MG63 (cell line): Measurements from ENCODE around the gene RSPO1. TPM values are rescaled to one million over a fixed set of nuclear protein-coding genes. Genes with fewer than 3 reads are reported as not detected.

ENCODE experiments used
- DNase-seq: peaks from one replicate; pipeline ENCODE4 v3.0.0-alpha.2; 2020
- H3K27me3 ChIP-seq: fragments of 250-450 bp; sonication (Bioruptor Pico); 2 replicates; pipeline ENCODE4 v1.5.1; 2020; ENCODE audit warnings: mild to moderate bottlenecking, moderate library complexity
- H3K36me3 ChIP-seq: fragments of 250-450 bp; sonication (Bioruptor Pico); 2 replicates; pipeline ENCODE4 v1.5.1; 2020; ENCODE audit warnings: mild to moderate bottlenecking, moderate library complexity
- H3K4me3 ChIP-seq: fragments of 250-450 bp; sonication (Bioruptor Pico); 2 replicates; pipeline ENCODE4 v1.5.1; 2020; ENCODE audit warnings: mild to moderate bottlenecking, moderate library complexity
- H3K9me3 ChIP-seq: fragments of 250-450 bp; sonication (Bioruptor Pico); 2 replicates; pipeline ENCODE4 v1.5.1; 2020; ENCODE audit warnings: mild to moderate bottlenecking, moderate library complexity
- total RNA-seq: library from RNA; depleted of rRNA; stranded (reverse); fragments of >200 nt; shearing (Covaris generic); gene quantifications from 2 replicates; pipeline ENCODE4 v1.2.3, GENCODE V29; 2014; ENCODE audit warnings: low replicate concordance

RSPO1 gene
- total RNA-seq, 1 experiment from 2014 or later = not detected

- Histone ChIP-seq H3K36me3 (no peaks in the 10 kb centered on the region), H3K4me3 (no peak overlapping the region), H3K27me3 (peaks cover 48% of the 10 kb centered on the region), H3K9me3 (no peaks in the 10 kb centered on the region)
- no peak for DNase-seq
These were observed 1.4 kb downstream of the RSPO1 start for GRCh38 chr1:37633040-37633937.

- Histone ChIP-seq H3K4me3 (no peak overlapping the region), H3K9me3 (no peaks in the 10 kb centered on the region), H3K27me3 (peaks cover 42% of the 10 kb centered on the region), H3K36me3 (no peaks in the 10 kb centered on the region)
- DNase-seq = no peak
These were observed 3.7 kb downstream of the RSPO1 start for GRCh38 chr1:37631036-37631435.

- Histone ChIP-seq H3K36me3 (no peaks in the 10 kb centered on the region), H3K27me3 (peaks cover 37% of the 10 kb centered on the region), H3K9me3 (no peaks in the 10 kb centered on the region), H3K4me3 (no peak overlapping the region)
- no peak for DNase-seq
These were observed 4.2 kb downstream of the RSPO1 start for GRCh38 chr1:37630426-37631028.

- DNase-seq = no peak
- Histone ChIP-seq H3K36me3 (no peaks in the 10 kb centered on the region), H3K4me3 (no peak overlapping the region), H3K27me3 (peaks cover 30% of the 10 kb centered on the region), H3K9me3 (no peaks in the 10 kb centered on the region)
These were observed 4.8 kb downstream of the RSPO1 start for GRCh38 chr1:37629726-37630425.

- Histone ChIP-seq H3K4me3 (no peak overlapping the region), H3K36me3 (no peaks in the 10 kb centered on the region), H3K27me3 (peaks cover 22% of the 10 kb centered on the region), H3K9me3 (no peaks in the 10 kb centered on the region)
- no peak for DNase-seq
These were observed 5.7 kb downstream of the RSPO1 start for GRCh38 chr1:37629008-37629407.

- Histone ChIP-seq H3K36me3 (no peaks in the 10 kb centered on the region), H3K9me3 (no peaks in the 10 kb centered on the region), H3K27me3 (peaks cover 12% of the 10 kb centered on the region), H3K4me3 (no peak overlapping the region)
- DNase-seq = no peak
These were observed 6.6 kb downstream of the RSPO1 start for GRCh38 chr1:37628026-37628556.

- no peak for DNase-seq
- H3K36me3 ChIP-seq = no peaks in the 10 kb centered on the region
- H3K9me3 ChIP-seq = no peaks in the 10 kb centered on the region
- no peak overlapping the region for H3K4me3 ChIP-seq
- H3K27me3 ChIP-seq = peaks cover 3% of the 10 kb centered on the region
These were observed 12.6 kb downstream of the RSPO1 start for GRCh38 chr1:37622131-37622530.

GRCh38 chr1:37621326-37621870 is 13.3 kb downstream of the RSPO1 start:
- Histone ChIP-seq H3K27me3 (peaks cover 5% of the 10 kb centered on the region), H3K36me3 (no peaks in the 10 kb centered on the region), H3K9me3 (no peaks in the 10 kb centered on the region), H3K4me3 (no peak overlapping the region)
- DNase-seq = no peak

- Histone ChIP-seq H3K4me3 (no peak overlapping the region), H3K27me3 (peaks cover 6% of the 10 kb centered on the region), H3K36me3 (no peaks in the 10 kb centered on the region), H3K9me3 (no peaks in the 10 kb centered on the region)
- DNase-seq = no peak
These were observed 14.0 kb downstream of the RSPO1 start for GRCh38 chr1:37620707-37621106.

- Histone ChIP-seq H3K36me3 (no peaks in the 10 kb centered on the region), H3K27me3 (0 out of 2 replicates have a peak, but pooled peaks cover 3% of the 10 kb centered on the region), H3K4me3 (no peak overlapping the region), H3K9me3 (no peaks in the 10 kb centered on the region)
- no peak for DNase-seq
These were observed 18.4 kb downstream of the RSPO1 start for GRCh38 chr1:37616330-37616729.

GRCh38 chr1:37614105-37614504 is 20.6 kb downstream of the RSPO1 start:
- H3K9me3 ChIP-seq = no peaks in the 10 kb centered on the region
- H3K36me3 ChIP-seq = no peaks in the 10 kb centered on the region
- no peak overlapping the region for H3K4me3 ChIP-seq
- H3K27me3 ChIP-seq = 0 out of 2 replicates have a peak, but pooled peaks cover 3% of the 10 kb centered on the region
- DNase-seq = no peak

GRCh38 chr1:37612186-37612585 is 22.5 kb downstream of the RSPO1 start:
- Histone ChIP-seq H3K27me3 (0 out of 2 replicates have a peak, but pooled peaks cover 3% of the 10 kb centered on the region), H3K9me3 (no peaks in the 10 kb centered on the region), H3K4me3 (no peak overlapping the region), H3K36me3 (no peaks in the 10 kb centered on the region)
- DNase-seq = no peak

- Histone ChIP-seq H3K9me3 (no peaks in the 10 kb centered on the region), H3K4me3 (no peak overlapping the region), H3K27me3 (no peaks in the 10 kb centered on the region), H3K36me3 (no peaks in the 10 kb centered on the region)
- no peak for DNase-seq
These were observed 24.7 kb downstream of the RSPO1 start for GRCh38 chr1:37609994-37610393.

GRCh38 chr1:37609002-37609401 is 25.7 kb downstream of the RSPO1 start:
- no peak for DNase-seq
- Histone ChIP-seq H3K4me3 (no peak overlapping the region), H3K27me3 (no peaks in the 10 kb centered on the region), H3K9me3 (no peaks in the 10 kb centered on the region), H3K36me3 (no peaks in the 10 kb centered on the region)

GRCh38 chr1:37606481-37607263 is 28.0 kb downstream of the RSPO1 start:
- no peaks in the 10 kb centered on the region for H3K27me3 ChIP-seq
- DNase-seq = peak; percentile 15
- no peak overlapping the region for H3K4me3 ChIP-seq
- no peaks in the 10 kb centered on the region for H3K36me3 ChIP-seq
- no peaks in the 10 kb centered on the region for H3K9me3 ChIP-seq

- DNase-seq = peak; percentile 99
- no peaks in the 10 kb centered on the region for H3K27me3 ChIP-seq
- H3K4me3 ChIP-seq = no peak overlapping the region
These were observed 28.8 kb downstream of the RSPO1 start for GRCh38 chr1:37605806-37606474.

More at GRCh38 chr1:37605806-37606474, 28.8 kb downstream of the RSPO1 start:
- H3K9me3 ChIP-seq = no peaks in the 10 kb centered on the region
- H3K36me3 ChIP-seq = no peaks in the 10 kb centered on the region
